HepG2 (cell line): ENCODE results near the gene FABP1. TPM values are rescaled to one million over a fixed set of nuclear protein-coding genes. Genes with fewer than 3 reads are reported as not detected.

Experiments
- ATF3 ChIP-seq: sonication (generic); formaldehyde crosslinking; IDR thresholded peaks from 2 replicates; pipeline ENCODE4 v1.4.0; 2020; ENCODE audit warnings: missing genetic modification reagents
- ATF7-NPFF ChIP-seq: sonication (generic); formaldehyde crosslinking; IDR thresholded peaks from 2 replicates; pipeline ENCODE4 v1.8.1; 2023; ENCODE audit warnings: mild to moderate bottlenecking, low read depth, missing genetic modification reagents, moderate library complexity
- CCDC6 ChIP-seq: sonication (generic); formaldehyde crosslinking; IDR thresholded peaks from 2 replicates; pipeline ENCODE4 v1.8.1; 2022; ENCODE audit warnings: mild to moderate bottlenecking, missing genetic modification reagents, moderate library complexity
- GABPB1 ChIP-seq: IDR thresholded peaks from 2 replicates; pipeline ENCODE4 v1.6.1; 2016; ENCODE audit warnings: mild to moderate bottlenecking, missing genetic modification reagents, moderate library complexity, missing compliant biosample characterization
- KDM5B ChIP-seq: sonication (generic); formaldehyde crosslinking; IDR thresholded peaks from 2 replicates; pipeline ENCODE4 v1.4.0; 2020; ENCODE audit warnings: missing genetic modification reagents, mild to moderate bottlenecking, borderline replicate concordance
- MYNN ChIP-seq: sonication (generic); formaldehyde crosslinking; IDR thresholded peaks from 2 replicates; pipeline ENCODE4 v1.4.0; 2020; ENCODE audit warnings: mild to moderate bottlenecking, low read depth, missing genetic modification reagents
- PAWR ChIP-seq: sonication (generic); formaldehyde crosslinking; IDR thresholded peaks from 2 replicates; pipeline ENCODE4 v1.4.0; 2020; ENCODE audit warnings: missing genetic modification reagents, mild to moderate bottlenecking, borderline replicate concordance
- PHF20 ChIP-seq: sonication (generic); formaldehyde crosslinking; IDR thresholded peaks from 2 replicates; pipeline ENCODE4 v1.5.0; 2020; ENCODE audit warnings: mild to moderate bottlenecking, missing genetic modification reagents
- POLR2AphosphoS5 ChIP-seq: IDR thresholded peaks from 2 replicates; pipeline ENCODE4 v1.6.1; 2012; ENCODE audit warnings: low read depth, low read length
- PPARG ChIP-seq: conservative IDR thresholded peaks from 2 replicates; pipeline ENCODE4 v1.6.1; 2016; ENCODE audit warnings: missing biosample characterization, missing genetic modification reagents
- RORA ChIP-seq: sonication (generic); formaldehyde crosslinking; IDR thresholded peaks from 2 replicates; pipeline ENCODE4 v1.5.0; 2020; ENCODE audit warnings: mild to moderate bottlenecking, missing genetic modification reagents, moderate library complexity
- SALL1 ChIP-seq: sonication (generic); formaldehyde crosslinking; IDR thresholded peaks from 2 replicates; pipeline ENCODE4 v1.8.0; 2022; ENCODE audit warnings: mild to moderate bottlenecking, missing genetic modification reagents
- SMARCE1 ChIP-seq: fragments of 450-650 bp; IDR thresholded peaks from 2 replicates; pipeline ENCODE4 v1.6.1; 2017; ENCODE audit warnings: borderline replicate concordance
- SPEN ChIP-seq: sonication (generic); formaldehyde crosslinking; IDR thresholded peaks from 2 replicates; pipeline ENCODE4 v1.5.1; 2020; ENCODE audit warnings: low read depth, mild to moderate bottlenecking, missing genetic modification reagents
- THAP11 ChIP-seq: IDR thresholded peaks from 2 replicates; pipeline ENCODE4 v1.6.1; 2016; ENCODE audit warnings: missing biosample characterization, missing genetic modification reagents
- TSC22D2 ChIP-seq: sonication (generic); formaldehyde crosslinking; IDR thresholded peaks from 2 replicates; pipeline ENCODE4 v1.5.1; 2020; ENCODE audit warnings: missing genetic modification reagents, mild to moderate bottlenecking, borderline replicate concordance
- ZFX ChIP-seq: sonication (generic); formaldehyde crosslinking; IDR thresholded peaks from 2 replicates; pipeline ENCODE4 v1.4.0; 2020; ENCODE audit warnings: mild to moderate bottlenecking, low read depth, missing genetic modification reagents, moderate library complexity
- ZKSCAN8 ChIP-seq: IDR thresholded peaks from 2 replicates; pipeline ENCODE4 v1.6.1; 2016; ENCODE audit warnings: borderline replicate concordance, missing genetic modification reagents, missing compliant biosample characterization
- ZNF136 ChIP-seq: sonication (generic); formaldehyde crosslinking; IDR thresholded peaks from 2 replicates; pipeline ENCODE4 v1.8.1; 2022; ENCODE audit warnings: low read depth, mild to moderate bottlenecking, moderate library complexity, missing genetic modification reagents
- ZNF230 ChIP-seq: sonication (generic); formaldehyde crosslinking; IDR thresholded peaks from 2 replicates; pipeline ENCODE4 v1.4.0; 2020; ENCODE audit warnings: mild to moderate bottlenecking, missing genetic modification reagents
- ZNF235 ChIP-seq: sonication (generic); formaldehyde crosslinking; IDR thresholded peaks from 2 replicates; pipeline ENCODE4 v1.8.1; 2023; ENCODE audit warnings: mild to moderate bottlenecking, missing genetic modification reagents, borderline replicate concordance
- ZNF253 ChIP-seq: sonication (generic); formaldehyde crosslinking; IDR thresholded peaks from 2 replicates; pipeline ENCODE4 v1.8.0; 2022; ENCODE audit warnings: mild to moderate bottlenecking, missing genetic modification reagents, borderline replicate concordance
- ZNF30 ChIP-seq: sonication (generic); formaldehyde crosslinking; IDR thresholded peaks from 2 replicates; pipeline ENCODE4 v1.5.0; 2020; ENCODE audit warnings: mild to moderate bottlenecking, missing genetic modification reagents
- ZNF597 ChIP-seq: sonication (generic); formaldehyde crosslinking; IDR thresholded peaks from 2 replicates; pipeline ENCODE4 v1.5.0; 2020; ENCODE audit warnings: missing genetic modification reagents
- ZNF780A ChIP-seq: sonication (generic); formaldehyde crosslinking; IDR thresholded peaks from 2 replicates; pipeline ENCODE4 v1.8.0; 2022; ENCODE audit warnings: mild to moderate bottlenecking, missing genetic modification reagents, moderate library complexity
- ZSCAN5A ChIP-seq: sonication (generic); formaldehyde crosslinking; IDR thresholded peaks from 2 replicates; pipeline ENCODE4 v1.8.0; 2022; ENCODE audit warnings: mild to moderate bottlenecking, missing genetic modification reagents, borderline replicate concordance
- polyA plus RNA-seq, 8 experiments: library from polyadenylated mRNA; depleted of rRNA in 3 of 8; stranded (reverse) in 7 of 8; unstranded in 1 of 8; fragments of >200 nt; fragmentation: Illumina TruSeq in 4 of 8; extraction: Trizol in 4 of 8; gene quantifications; 2 replicates each; pipeline versions ENCODE4 v1.2.1 to v1.2.3, GENCODE V29; 2011 to 2016; ENCODE audit warnings: low read depth in 4 of 8, missing spikeins in 1 of 8, mixed read lengths in 1 of 8; ENCODE audit not compliant: insufficient read depth in 1 of 8
- total RNA-seq, 5 experiments: library from RNA; depleted of rRNA; stranded (reverse); fragments of >200 nt; fragmentation: Illumina TruSeq; extraction: Trizol; gene quantifications; 2 replicates each; pipeline ENCODE4 v1.2.3, GENCODE V29; 2016; ENCODE audit warnings: low read depth in 1 of 5
- TF ChIP-seq, protein P1 (sequence below): IDR thresholded peaks from 2 replicates; pipeline ENCODE4 v1.6.1; 2012; ENCODE audit warnings: inconsistent platforms
- TF ChIP-seq, protein P2 (sequence below): sonication (generic); formaldehyde crosslinking; IDR thresholded peaks from 2 replicates; pipeline ENCODE4 v1.4.0; 2020; ENCODE audit warnings: mild to moderate bottlenecking, missing genetic modification reagents
- TF ChIP-seq, protein P3 (sequence below): sonication (generic); formaldehyde crosslinking; IDR thresholded peaks from 2 replicates; pipeline ENCODE4 v1.4.0; 2020; ENCODE audit warnings: missing genetic modification reagents, low read depth, mild to moderate bottlenecking, borderline replicate concordance

FABP1 gene
- total and polyA plus RNA-seq, 2 of the 13 experiments (the other 11 are each of a cell fraction or from before 2014, with no cell fraction given) = 644 to 1,608 TPM

DNA sequence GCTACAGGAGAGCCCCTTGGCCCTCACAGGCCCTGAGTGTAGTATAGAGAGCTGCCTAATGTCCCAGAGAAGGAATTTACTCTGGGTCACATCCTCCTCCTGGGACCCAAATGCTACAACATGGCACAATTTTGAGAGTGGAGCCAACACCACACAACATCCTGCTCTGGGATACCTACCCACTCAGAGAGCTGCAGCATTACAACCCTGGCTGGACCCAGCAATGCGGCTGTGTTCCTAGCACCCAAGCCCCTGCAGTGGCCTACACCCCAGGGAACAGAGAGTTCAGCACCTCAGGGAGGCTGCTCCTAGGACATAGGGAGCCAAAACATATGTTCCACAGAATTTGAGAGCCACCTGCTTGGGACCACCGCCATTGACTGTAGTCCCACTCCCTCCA, 19.3 kb upstream of the FABP1 start (continued):
- TF ChIP-seq, protein P1, sequence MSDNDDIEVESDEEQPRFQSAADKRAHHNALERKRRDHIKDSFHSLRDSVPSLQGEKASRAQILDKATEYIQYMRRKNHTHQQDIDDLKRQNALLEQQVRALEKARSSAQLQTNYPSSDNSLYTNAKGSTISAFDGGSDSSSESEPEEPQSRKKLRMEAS = no peak
- TF ChIP-seq PPARG (CRISPR knock-in tag) (no peak), ZFX (no peak), SMARCE1 (no peak), ATF3 (CRISPR knock-in tag) (no peak), ZNF136 (CRISPR knock-in tag) (no peak), ZNF780A (CRISPR knock-in tag) (no peak), ZSCAN5A (CRISPR knock-in tag) (no peak), GABPB1 (CRISPR knock-in tag) (no peak), THAP11 (CRISPR knock-in tag) (no peak), TSC22D2 (CRISPR knock-in tag) (no peak), SALL1 (0 out of 2 replicates have a peak, but pooled peaks have one; percentile 4), ZKSCAN8 (CRISPR knock-in tag) (no peak), ZNF235 (CRISPR knock-in tag) (0 out of 2 replicates have a peak, but pooled peaks have one; percentile 36), PHF20 (CRISPR knock-in tag) (no peak), RORA (no peak), CCDC6 (CRISPR knock-in tag) (peak; percentile 58; the same call in 1 of the 2 replicates), PAWR (CRISPR knock-in tag) (no peak), ZNF253 (CRISPR knock-in tag) (no peak), ZNF30 (CRISPR knock-in tag) (no peak), KDM5B (CRISPR knock-in tag) (0 out of 2 replicates have a peak, but pooled peaks have one; percentile 32), ZNF230 (CRISPR knock-in tag) (no peak), ZNF597 (CRISPR knock-in tag) (no peak), POLR2AphosphoS5 (no peak), SPEN (0 out of 2 replicates have a peak, but pooled peaks have one; percentile 0), MYNN (CRISPR knock-in tag) (no peak), ATF7-NPFF (no peak)
- TF ChIP-seq, protein P2, sequence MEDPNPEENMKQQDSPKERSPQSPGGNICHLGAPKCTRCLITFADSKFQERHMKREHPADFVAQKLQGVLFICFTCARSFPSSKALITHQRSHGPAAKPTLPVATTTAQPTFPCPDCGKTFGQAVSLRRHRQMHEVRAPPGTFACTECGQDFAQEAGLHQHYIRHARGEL (CRISPR knock-in tag) = no peak
- TF ChIP-seq, protein P3, sequence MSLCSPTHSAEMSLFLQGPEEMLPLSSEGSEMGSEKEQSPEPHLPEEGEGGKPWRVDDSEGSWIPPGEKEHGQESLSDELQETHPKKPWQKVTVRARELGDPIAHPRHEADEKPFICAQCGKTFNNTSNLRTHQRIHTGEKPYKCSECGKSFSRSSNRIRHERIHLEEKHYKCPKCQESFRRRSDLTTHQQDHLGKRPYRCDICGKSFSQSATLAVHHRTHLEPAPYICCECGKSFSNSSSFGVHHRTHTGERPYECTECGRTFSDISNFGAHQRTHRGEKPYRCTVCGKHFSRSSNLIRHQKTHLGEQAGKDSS = no peak
